DMS79 treated with DMSO at 0.1 percent for 48 hours (cell line): Measurements from ENCODE around the gene ARMH3.

Source experiments
- DNase-seq: peaks from one replicate; lab custom pipeline; 2025; lab: John Stamatoyannopoulos, UW

The ARMH3 gene

DNA sequence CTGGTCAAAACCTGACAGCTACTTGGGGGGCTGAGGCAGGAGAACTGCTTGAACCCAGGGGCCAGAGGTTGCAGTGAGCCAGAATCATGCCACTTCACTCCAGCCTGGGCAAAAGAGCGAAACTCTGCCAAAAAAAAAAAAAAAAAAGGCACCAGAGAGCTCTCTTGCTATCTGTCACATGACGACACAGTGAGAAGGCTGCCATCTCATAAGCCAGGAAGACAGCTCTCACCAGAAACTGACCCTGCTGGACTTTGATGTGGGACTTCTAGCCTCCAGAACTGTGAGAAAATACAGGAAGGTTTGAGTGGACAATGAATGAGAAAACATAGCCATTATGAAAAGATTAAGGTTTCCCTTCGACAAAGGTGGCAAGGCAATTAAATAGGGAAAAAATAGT, 161.2 kb downstream of the ARMH3 start:
- DNase-seq, result no peak

DNA sequence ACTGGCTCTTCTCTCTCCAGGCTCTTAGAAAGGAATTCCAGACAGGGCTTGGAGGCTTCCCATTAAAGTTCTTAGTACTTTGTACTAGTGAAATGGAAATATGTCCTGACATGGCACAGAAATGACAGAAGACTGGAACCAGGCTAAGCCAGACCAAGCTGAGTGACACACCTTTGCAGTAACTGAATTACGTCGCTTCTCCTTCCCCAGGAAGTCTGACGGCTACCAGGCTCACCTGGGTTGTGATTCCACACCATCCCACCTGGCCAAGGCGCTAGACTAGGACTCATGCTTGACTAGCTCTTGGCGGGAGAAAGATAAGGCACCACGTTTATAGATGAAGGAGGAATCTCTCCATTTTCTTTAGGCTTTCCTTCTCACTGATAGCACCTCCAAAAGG, 161.7 kb downstream of the ARMH3 start:
- DNase-seq, result no peak

DNA sequence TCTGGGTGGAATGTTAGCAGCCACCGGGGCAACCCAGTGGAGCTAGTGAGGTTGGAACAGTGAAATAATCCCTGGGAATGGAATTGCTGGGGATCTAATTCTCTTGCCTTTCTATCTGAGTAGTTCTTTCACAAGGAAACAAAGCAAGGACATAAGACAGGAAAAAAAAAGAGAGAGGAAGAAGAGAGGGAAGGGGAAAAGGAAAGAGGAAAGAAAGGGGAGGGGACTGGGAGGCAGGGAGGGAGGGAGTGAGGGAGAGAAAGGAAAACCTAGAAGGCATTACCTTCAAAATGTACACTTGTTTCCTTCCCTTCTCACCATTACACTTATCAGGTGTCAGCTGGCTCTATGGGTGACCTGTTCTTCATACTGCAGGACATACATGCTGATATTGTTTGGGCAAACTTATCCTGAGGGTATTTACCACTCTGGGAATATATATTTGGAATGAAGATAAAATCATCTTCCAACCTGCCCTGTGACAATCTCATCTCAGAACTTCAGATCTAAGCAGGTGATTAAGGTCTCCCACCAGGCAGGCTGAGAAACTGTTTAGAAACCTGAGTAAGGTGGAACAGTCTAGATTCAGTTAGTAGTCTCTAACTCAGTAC, 162.4 kb downstream of the ARMH3 start:
- no peak for DNase-seq

DNA sequence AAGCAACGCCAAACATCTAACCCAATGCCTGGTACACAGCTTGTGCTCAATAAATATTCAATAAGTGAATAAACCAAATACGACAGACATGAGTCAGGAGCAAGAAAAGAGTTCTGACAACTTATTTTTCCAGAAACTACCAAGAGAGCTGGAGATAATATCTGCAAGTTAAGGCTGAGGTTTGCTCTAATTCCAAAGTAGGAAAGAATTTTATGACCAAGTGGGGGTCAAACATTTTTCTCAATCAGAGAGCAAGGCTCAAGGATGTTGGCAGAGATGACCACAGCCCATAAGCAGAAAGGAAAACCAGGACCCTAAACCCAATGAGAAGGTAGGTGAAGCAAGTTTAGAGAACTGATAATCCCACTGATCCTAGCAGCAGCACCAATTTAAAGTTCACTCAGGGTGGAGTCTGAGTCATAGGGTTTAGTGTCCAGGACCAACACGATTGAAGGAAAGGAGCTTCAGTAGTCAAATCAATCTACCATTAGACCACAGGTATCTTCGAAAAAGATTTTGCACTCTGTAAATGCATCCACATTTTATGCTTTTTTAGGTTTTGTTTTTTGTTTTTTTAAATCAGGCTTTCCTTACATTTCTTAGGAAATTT, 163.1 kb downstream of the ARMH3 start:
- DNase-seq, result no peak

DNA sequence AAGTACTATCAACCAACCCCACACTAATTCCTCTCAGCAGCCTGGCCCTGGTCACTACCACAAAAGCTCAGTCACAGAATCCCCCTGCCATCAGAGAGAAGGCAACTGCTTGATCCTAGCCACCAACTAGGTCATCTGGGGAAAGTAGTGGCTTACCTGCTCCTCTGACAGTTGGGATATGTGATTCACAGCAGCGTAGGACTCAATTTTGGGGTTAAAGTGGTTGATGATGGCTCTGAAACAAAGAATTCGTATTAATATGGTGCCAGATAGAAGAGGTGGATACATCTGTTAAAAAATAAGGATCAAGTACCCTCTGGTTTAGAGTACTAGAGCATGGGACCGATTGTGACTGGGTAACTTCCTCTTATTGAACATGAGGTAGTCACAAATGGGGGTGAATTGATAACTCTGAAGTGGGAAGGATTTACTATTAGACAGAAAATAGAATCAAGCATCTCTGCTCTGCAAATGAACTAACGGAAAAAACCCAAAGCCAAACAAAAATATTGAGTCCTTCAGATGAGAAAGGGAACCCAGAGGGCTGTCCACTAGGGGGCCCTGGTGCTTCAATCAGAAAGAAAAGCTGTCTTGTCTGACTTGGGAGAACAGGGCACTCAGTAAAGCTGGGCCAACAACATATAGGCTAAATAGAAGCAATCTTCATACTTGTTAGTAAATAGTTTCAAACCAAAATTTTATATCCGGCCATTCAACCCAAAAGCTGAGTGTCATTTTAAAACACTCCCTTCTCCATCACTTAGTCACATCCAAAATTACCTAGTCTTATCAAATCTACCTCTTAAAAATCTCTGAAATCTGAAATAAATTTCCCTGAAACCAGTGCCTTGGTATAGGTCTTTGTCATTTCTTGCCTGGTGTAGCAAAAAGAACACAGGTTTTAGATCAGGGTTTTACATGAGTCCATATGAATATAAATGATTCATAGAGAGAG, 166.4 kb downstream of the ARMH3 start:
- DNase-seq, result peak; percentile 23

DNA sequence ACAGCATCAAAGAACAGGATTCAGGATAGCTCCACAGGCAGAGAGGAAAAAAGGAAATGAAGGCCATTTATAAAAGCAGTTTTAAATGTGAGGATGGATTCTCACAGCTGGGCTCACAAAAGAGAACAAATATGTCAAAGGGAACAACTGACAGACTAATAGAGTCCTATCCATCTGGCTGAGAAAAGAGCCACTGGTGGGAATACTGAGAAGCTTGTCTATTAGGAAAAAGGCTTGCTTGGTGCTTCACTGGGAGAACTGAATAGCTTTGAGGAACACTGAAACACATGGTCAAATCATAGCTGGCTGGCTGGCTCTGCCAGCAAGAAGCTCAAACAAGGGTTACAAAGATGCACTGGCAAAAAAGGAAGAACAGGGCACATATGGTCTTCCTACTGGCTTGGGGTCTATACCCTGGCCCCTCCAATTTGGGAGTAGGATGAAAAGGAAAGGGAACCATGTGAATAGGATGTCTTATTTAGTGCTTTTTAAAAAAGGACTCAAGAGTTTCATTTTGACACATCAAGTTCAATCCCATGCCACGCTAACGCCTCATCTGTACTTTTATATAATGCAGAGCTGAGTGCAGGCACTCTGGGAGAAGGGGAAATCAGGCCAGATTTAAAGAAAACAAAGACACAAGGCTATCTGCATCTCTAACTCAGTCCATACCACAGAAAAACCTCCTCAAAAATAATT, 167.6 kb downstream of the ARMH3 start:
- no peak for DNase-seq

DNA sequence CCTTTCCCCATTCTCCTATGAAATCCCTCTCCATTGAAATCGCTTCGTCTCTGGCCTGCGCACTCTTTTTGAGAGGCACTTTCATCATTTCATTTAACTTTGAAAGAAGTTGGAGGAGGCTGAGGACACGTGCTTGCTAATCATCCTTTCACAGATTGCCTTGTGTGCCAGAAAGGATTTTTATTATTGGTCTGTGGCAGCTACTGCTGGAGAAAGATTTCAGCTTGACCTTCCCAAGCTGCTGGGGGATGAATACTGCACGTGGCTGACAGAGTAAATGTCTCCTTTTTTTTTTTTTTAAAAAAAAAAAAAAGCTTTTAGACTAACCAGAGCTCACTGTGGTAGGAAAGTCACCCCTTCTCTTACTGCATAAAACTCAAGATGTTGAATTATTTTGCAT, 168.2 kb downstream of the ARMH3 start:
- no peak for DNase-seq

DNA sequence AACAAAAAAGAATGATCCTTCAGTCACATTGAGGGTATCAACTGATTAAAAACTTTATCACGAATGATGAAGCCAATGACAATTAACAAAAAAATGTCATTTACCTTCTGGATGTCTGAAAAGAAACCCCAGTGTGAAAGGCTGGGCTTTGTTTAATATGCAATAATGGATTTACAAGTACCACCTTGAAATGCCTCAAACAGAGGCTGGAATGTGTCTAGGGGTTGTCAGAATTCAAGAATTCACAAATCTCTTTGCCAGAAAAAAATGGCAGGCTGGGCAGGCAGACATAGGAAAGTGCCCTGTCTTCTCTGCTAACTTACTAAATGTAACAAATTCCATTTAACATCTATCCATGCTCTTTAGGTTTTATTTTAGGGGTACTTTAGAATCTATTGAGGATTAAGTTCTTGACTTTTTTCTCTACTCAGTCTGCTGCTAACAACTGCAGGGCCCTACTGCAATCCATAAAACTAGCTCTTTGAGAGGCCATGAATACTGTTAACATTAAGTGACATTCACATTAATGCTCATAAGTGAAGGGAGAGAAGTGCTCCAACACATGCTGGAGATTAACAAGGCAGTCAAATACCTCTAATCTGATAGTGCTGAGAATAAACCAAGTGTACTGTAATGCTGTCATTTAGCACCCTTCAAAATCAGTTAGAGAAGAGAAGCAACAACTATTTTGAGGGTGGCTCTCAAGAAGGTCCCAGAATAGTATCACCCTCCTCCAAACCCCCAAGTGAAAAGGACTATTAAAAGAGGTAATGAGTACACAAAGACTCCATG, 169.3 kb downstream of the ARMH3 start:
- no peak for DNase-seq

DNA sequence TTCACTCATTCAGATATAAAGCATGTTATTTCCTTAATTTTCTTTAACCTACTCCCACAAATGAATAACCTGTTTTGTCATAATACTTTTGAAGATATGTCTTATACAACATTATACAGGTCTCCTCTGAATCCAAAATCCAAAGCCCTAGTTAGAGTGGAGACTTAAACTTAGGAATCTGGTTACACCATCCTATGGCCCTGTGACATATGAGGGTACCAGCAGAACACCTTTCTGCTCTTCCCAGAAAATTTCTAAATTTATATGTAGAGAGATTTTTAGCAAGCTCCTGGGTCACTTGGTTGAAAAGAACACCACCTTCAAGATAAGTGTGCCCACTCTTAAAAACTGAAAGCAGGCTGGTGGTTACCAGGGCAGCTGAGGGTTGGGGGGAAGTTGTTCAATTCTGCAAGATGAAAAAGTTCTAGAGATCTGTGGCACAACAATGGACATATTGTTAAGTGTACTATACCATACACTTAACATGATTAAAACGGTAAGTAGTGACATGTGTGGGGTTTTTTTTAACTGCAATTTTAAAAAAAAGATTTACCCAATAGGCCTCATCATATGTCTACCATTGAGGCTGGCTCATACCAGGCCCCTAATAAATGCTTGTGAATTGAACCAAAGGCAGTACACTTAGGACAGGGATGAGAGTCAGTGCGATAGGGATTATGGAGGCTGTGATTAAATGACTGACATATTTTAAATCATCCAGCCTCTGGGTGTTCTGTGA, 174.8 kb downstream of the ARMH3 start:
- no peak for DNase-seq

DNA sequence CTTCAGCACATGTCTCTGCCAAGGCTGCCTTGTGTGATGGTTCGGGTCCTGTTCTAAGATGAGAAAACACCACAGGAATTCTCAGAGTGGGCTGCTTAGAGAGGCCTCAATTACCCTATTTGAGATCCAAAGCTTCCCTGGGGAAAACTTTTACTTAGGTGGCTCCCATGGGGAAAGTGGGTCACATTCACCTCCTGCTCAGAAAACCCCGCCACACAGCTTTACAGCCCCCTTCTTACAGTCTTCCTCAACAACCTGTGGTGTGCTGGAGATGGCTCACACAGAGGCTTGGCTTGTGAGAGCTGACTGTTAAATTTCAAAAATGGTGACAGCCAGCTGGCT, 175.8 kb downstream of the ARMH3 start:
- no peak for DNase-seq

DNA sequence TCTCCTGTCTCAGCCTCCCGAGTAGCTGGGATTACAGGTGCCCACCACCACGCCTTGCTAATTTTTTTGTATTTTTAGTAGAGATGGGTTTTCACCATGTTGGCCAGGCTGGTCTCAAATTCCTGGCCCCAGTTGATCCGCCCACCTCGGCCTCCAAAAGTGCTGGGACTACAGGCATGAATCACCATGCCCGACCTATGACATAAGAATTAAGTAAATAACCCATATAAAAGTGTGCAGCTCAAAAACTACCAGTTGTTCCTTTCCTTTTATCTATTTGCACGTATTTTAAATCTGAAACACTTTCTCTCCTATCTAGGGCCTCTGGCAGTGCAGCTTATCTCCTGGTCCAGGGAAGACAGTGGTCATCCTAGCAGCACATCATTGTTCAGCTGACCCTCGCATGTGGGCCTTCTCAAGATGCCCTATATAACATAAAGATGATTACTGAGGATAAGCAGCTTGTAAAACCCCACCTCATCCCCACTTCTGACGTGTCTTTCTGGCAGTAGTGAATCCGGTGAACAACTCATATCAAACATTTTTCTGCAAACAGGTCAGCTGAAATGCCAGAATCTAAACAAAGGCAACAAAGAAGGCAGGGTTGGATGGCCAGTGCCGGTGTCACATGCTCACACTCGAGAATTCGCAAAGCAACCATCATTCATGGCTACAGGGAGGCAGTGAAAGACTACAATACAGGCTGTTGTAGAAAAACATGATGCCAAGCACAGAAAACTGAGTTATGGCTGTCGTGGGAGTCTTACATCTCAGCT, 176.3 kb downstream of the ARMH3 start:
- DNase-seq, result no peak

DNA sequence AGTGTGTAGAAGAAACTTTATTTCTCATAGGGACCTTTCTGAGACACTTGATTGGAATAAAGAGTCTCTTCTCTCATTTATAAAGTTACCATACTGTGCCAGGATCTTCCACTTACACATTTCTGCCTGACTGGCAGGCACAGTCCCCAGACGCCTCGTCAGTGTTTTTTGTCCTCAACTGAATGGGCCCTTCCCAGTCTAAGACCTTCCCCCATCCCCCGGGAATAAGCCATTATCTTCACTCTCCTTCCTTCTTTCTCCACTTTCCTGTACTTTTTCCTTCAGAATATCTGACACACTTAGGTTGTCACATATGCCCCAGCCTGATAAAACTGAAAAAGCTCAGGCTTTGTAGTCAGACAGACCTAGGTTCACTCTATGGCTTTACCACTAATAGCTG, 177.1 kb downstream of the ARMH3 start:
- no peak for DNase-seq

DNA sequence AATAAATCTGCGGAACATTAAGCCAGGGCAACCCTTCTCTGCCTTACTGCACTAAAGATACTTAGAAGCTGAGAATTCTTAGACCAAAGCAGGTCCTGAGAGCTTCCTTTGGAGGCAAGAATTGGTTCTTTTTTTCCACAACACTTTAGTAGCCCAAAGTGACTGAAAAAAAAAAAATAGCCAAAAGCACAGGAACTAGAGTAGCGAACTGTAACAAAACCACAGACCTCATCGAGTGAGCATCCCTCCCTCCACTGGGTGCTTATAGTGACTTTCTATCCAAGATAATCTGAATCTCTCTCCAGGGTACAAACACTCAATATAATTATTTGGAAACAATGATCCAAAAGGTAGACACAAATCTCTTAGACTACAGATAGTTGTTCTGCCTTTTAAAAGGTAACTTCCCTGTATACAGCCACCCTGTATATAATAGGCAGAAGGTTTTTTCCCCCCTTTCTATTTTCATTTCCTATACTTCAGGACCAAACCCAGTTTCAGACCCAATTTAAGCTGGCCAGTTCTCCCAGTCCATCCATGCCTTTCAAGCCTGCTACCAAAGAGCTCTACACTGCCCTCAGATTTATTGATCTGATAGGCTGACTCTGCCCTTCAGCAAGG, 180.8 kb downstream of the ARMH3 start:
- DNase-seq, result no peak

DNA sequence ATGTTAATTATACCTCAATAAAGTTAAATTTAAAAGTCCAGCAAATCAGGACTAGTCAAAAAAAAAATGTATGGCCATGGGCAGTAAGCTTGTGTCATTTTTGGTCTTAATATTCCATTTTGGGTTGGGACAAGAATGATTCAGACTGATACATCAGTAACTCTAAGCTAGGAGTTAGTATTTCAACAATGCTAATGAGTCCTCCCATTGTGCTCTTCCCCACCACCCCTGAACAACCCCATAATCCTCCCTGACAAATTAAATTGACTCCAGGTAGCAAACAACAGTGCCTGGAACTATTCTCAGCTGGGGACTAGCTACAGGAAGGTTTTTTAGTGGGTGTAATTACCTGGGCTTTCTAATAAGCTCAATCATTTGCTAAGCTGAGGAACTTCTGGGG, 181.7 kb downstream of the ARMH3 start:
- no peak for DNase-seq

DNA sequence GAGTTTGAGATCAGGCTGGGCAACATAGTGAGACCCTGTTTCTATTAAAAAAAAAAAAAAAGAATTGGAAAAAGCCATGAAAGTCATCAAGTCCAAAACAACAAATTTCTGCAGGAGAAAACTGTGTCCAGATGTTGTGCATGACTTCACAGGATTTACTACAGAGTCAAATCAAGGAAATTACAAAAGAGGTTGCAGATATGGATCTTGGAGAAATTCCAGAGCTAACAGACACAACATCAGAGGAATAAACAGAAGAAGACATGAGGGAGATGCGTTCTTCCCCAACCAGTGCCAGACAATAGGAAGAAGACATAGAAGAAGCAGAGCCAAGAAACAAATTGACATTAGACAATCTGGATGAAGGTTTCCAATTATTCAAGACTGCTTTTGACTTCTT, 188.0 kb downstream of the ARMH3 start:
- no peak for DNase-seq

DNA sequence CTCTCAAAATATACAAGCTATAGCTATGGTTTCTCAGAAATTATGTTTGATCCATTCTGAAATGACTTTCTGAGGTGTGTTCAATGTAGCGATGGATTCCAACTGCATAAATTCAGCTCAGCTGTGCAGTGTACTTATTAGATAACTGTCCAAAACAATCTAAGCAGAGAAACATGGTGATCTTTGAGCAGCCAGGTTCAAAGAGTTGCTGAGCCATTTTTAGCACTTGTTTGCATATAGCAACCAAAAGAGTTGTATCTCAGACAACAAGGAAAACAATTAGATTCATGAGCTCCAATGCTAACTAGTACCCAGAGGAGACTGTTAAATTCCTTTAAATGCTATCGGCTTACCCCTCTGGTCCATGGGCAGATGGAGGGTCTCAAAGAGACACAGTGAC, 196.4 kb downstream of the ARMH3 start:
- no peak for DNase-seq

DNA sequence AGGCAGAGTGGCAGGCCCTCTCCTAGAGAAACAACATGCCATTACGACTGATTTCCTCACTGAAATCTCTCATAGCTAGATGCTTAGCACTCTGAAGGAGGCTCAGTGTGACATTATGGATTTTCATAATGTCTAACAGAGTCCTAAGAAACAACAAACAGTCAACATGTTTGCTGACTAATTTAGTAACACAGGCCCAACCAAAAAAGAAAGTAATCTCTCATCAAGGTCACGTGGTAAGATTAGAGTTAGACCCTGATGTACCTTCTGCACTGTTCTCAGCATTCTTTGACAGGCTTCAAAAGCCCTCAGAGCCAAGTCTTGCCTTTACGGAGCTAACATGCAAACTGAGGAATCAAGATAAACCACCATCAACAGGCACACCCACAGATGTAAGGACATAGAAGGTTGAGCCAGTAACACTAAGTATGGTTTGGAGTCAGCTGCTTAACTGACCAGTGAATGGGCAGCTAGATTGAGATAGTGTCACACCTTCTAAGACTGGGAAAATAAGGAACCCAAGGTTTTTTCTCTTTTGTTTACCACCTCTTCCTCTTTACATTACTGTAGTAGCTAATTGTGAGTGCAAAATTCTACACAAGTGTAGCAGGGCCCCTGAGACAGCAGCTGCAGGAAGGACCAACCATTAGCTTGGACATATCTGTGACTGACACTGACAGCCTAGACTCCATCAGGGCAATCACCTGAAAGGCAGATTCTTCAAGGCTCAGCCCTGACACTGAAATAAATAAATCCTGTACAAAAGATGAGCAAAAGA, 197.1 kb downstream of the ARMH3 start:
- no peak for DNase-seq

DNA sequence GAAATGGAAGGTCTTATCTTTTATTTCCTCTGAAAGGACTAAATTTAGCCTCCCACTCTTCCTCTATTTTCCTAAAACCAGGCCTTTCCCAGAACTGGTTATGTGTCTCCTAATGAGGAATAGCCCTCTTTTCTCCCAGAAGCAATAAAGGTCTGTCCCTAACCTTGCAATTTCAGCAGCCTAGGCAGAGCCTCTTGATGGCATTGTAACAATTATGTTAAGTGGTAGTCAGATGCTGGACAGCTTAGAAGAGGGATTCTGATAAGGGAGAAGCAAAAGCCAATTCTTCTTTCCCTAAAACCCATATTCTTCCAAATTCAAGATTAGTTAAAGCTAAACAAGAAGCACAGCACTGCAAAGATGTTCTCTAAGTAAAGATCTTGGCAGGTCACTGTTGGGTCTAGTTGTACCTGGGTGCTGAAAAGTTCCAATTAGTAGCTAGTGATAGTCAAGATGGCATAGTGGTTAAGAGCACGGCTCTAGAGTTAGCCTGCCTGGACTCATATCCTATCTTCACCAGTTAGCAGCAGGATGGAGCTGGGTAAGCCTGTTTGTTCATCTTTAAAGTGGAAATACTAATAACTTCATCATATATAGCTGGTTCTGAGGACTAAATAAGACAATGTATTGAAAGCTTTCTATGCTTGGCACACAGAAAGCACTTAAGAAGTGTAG, 198.0 kb downstream of the ARMH3 start:
- DNase-seq, result no peak

DNA sequence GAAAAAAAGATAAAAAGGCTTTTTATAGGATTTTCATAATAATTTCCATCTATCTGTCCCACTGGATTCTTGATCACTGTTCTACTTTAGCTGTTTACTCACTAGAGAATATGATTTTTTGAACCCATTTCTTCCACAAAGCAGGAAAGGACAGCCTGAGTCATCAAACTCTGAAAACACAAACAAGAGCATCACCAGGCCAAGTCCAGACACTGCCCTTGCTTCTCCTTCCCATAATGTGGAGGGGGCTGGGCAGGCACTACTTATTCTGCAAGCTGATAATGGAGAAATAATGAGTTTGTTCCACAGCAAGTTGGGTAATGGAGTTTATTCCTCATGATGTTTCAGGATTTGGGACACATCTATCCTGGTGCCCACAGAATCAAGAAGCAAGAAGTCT, 199.3 kb downstream of the ARMH3 start:
- no peak for DNase-seq
